ENCODE results near the gene AKNA. TPM values are rescaled to one million over a fixed set of nuclear protein-coding genes. Genes with fewer than 3 reads are reported as not detected.

AKNA gene
- total and polyA plus RNA-seq, 5 donors from 2014 or later, result 11.9 to 381 (median 14.6) TPM

DNA sequence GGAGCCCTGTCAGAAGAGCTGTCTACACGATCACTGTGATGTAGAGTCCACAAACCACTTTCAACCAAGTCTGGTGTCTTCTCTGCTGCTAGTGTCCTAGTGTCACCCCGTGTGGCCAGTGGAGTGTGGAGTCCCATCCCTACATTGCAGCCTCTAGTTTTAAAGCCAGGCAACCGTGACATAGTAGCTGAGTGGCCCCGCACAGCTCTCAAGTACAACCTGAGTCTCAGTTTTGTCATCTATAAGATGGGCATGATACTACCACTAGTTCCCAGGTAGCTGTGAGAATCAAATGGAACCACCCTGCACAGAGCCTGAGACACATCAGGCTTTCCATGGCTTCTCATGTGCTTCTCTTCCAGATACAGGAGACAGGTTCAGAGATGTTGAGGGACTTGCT is 43.2 kb upstream of the AKNA start:
- H3K9me3 ChIP-seq (ENCODE audit: control insufficient read depth in 2 of 2, low read length in 2 of 2), result no peaks in the 10 kb centered on the region
- no peaks in the 10 kb centered on the region for H3K27me3 ChIP-seq (ENCODE audit: control insufficient read depth, insufficient read depth, low read length)
- H3K27me3 Mint-ChIP-seq, result no peaks in the 10 kb centered on the region
- H3K36me3 Mint-ChIP-seq, result no peaks in the 10 kb centered on the region
- H3K36me3 ChIP-seq (ENCODE audit: control insufficient read depth, insufficient read depth, low read length), result no peaks in the 10 kb centered on the region
- H3K27ac Mint-ChIP-seq, result no peak overlapping the region
- H3K27ac ChIP-seq (ENCODE audit: insufficient read depth, low read length, poor library complexity, severe bottlenecking), result no peak overlapping the region
- ATAC-seq (ENCODE audit: low read depth in 2 of 2), result no peak
- no peaks in the 10 kb centered on the region for H3K9me3 Mint-ChIP-seq
- peaks cover 6% of the 10 kb centered on the region for H3K4me1 ChIP-seq (ENCODE audit: control insufficient read depth, insufficient read depth, low read length, poor library complexity, severe bottlenecking)
- H3K4me1 Mint-ChIP-seq, result peaks cover 0 to 6% (median 3%) of the 10 kb centered on the region in 4 donors
- DNase-seq, result no peak
- no peak overlapping the region for H3K4me3 ChIP-seq (ENCODE audit: low read depth, low read length)
- no peak overlapping the region for H3K4me3 Mint-ChIP-seq

DNA sequence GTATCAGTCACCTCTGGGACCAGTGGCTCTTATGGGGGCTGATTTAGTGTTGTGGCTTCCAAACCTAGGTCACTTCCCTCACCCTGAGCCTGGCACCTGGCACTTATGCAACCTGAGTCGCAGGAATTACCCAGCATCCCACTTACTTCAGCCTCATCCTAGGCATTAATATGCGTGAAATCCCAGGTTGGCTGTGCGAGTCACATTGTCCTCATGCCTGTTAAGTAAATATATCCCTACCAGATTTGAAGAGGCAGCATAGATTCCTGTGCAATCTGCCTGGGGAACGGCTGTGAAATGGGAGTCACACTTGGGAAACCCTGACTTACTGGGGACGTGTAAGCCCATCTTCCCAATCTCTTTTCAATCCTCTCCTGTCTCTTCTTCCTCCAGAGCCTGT is 42.7 kb upstream of the AKNA start:
- no peaks in the 10 kb centered on the region for H3K27me3 ChIP-seq (ENCODE audit: control insufficient read depth, insufficient read depth, low read length)
- no peak overlapping the region for H3K27ac ChIP-seq (ENCODE audit: insufficient read depth, low read length, poor library complexity, severe bottlenecking)
- peaks cover 6% of the 10 kb centered on the region for H3K4me1 ChIP-seq (ENCODE audit: control insufficient read depth, insufficient read depth, low read length, poor library complexity, severe bottlenecking)
- Mint-ChIP-seq H3K4me1 (peaks cover 0 to 6% (median 3%) of the 10 kb centered on the region in 4 donors), H3K27ac (no peak overlapping the region), H3K36me3 (no peaks in the 10 kb centered on the region), H3K4me3 (no peak overlapping the region), H3K9me3 (no peaks in the 10 kb centered on the region), H3K27me3 (no peaks in the 10 kb centered on the region)
- ATAC-seq (ENCODE audit: low read depth in 2 of 2), result no peak
- H3K36me3 ChIP-seq (ENCODE audit: control insufficient read depth, insufficient read depth, low read length), result no peaks in the 10 kb centered on the region
- DNase-seq, result no peak
- H3K9me3 ChIP-seq (ENCODE audit: control insufficient read depth in 2 of 2, low read length in 2 of 2), result no peaks in the 10 kb centered on the region
- H3K4me3 ChIP-seq (ENCODE audit: low read depth, low read length), result no peak overlapping the region

DNA sequence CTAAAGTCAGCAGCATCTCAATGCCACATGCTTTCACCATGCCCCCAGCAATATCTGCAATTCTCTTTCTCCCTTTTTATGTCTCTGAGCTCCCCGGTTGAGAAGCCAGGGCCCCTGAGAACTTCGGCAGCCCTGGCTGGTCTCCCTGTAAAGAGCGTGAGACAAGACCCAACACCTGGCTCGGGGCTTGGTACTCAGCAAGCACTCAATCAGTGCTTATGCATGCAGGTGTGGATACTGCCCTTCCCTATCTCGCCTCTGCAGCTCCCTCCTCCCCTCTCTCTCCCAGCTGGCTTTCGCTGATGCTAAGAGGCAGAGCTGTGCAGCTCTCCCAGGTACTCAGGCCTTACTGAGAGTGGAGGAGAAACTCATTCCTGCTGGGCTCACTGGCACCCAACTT is 41.7 kb upstream of the AKNA start:
- Histone ChIP-seq H3K27ac (ENCODE audit: insufficient read depth, low read length, poor library complexity, severe bottlenecking) (no peak overlapping the region), H3K4me1 (ENCODE audit: control insufficient read depth, insufficient read depth, low read length, poor library complexity, severe bottlenecking) (peaks cover 6% of the 10 kb centered on the region), H3K27me3 (ENCODE audit: control insufficient read depth, insufficient read depth, low read length) (no peaks in the 10 kb centered on the region), H3K4me3 (ENCODE audit: low read depth, low read length) (no peak overlapping the region), H3K9me3 (ENCODE audit: control insufficient read depth in 2 of 2, low read length in 2 of 2) (no peaks in the 10 kb centered on the region), H3K36me3 (ENCODE audit: control insufficient read depth, insufficient read depth, low read length) (no peaks in the 10 kb centered on the region)
- Mint-ChIP-seq H3K36me3 (peaks cover 5% of the 10 kb centered on the region), H3K27ac (no peak overlapping the region), H3K9me3 (no peaks in the 10 kb centered on the region), H3K4me3 (no peak overlapping the region), H3K27me3 (no peaks in the 10 kb centered on the region), H3K4me1 (peaks cover 0 to 6% (median 3%) of the 10 kb centered on the region in 4 donors)
- DNase-seq, result no peak
- ATAC-seq (ENCODE audit: low read depth in 2 of 2), result no peak

GRCh38 chr9:114428466-114428865 is 40.7 kb upstream of the AKNA start:
- H3K27me3 Mint-ChIP-seq, result no peaks in the 10 kb centered on the region
- no peak overlapping the region for H3K4me3 Mint-ChIP-seq
- H3K4me3 ChIP-seq (ENCODE audit: low read depth, low read length), result no peak overlapping the region
- H3K9me3 ChIP-seq (ENCODE audit: control insufficient read depth in 2 of 2, low read length in 2 of 2), result no peaks in the 10 kb centered on the region
- no peaks in the 10 kb centered on the region for H3K9me3 Mint-ChIP-seq
- H3K4me1 ChIP-seq (ENCODE audit: control insufficient read depth, insufficient read depth, low read length, poor library complexity, severe bottlenecking), result no peaks in the 10 kb centered on the region
- DNase-seq, result no peak
- H3K36me3 Mint-ChIP-seq, result peaks cover 6% of the 10 kb centered on the region
- H3K27ac ChIP-seq (ENCODE audit: insufficient read depth, low read length, poor library complexity, severe bottlenecking), result no peak overlapping the region
- no peaks in the 10 kb centered on the region for H3K36me3 ChIP-seq (ENCODE audit: control insufficient read depth, insufficient read depth, low read length)
- H3K27me3 ChIP-seq (ENCODE audit: control insufficient read depth, insufficient read depth, low read length), result no peaks in the 10 kb centered on the region
- no peak overlapping the region for H3K27ac Mint-ChIP-seq
- no peak for ATAC-seq (ENCODE audit: low read depth in 2 of 2)
- H3K4me1 Mint-ChIP-seq, result peaks cover 0 to 4% (median 0%) of the 10 kb centered on the region in 4 donors

DNA sequence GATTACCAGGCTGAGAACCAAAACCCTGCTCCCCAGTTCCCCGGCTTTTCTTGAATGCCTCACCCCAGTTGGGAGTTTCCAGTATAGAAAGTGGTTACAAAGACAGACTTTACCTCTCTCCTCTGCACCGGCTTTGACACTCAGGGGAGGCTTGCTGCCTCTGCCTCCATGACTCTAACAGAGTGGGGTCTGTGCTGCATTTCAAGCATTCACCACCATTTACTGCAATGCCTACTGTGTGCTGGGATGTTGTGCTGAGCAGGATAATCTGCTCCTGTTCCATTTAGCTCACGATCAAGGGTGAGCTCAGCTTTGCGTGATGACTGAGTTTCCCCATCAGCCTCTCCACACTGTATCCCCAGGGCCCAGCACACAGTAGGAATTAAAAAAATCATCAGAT is 39.9 kb upstream of the AKNA start:
- no peak for ATAC-seq (ENCODE audit: low read depth in 2 of 2)
- Mint-ChIP-seq H3K27ac (no peak overlapping the region), H3K9me3 (no peaks in the 10 kb centered on the region), H3K27me3 (no peaks in the 10 kb centered on the region), H3K4me1 (peaks cover 0 to 2% (median 0%) of the 10 kb centered on the region in 4 donors), H3K4me3 (no peak overlapping the region), H3K36me3 (peaks cover 6% of the 10 kb centered on the region)
- DNase-seq, result no peak
- Histone ChIP-seq H3K4me1 (ENCODE audit: control insufficient read depth, insufficient read depth, low read length, poor library complexity, severe bottlenecking) (no peaks in the 10 kb centered on the region), H3K4me3 (ENCODE audit: low read depth, low read length) (no peak overlapping the region), H3K27ac (ENCODE audit: insufficient read depth, low read length, poor library complexity, severe bottlenecking) (no peak overlapping the region), H3K36me3 (ENCODE audit: control insufficient read depth, insufficient read depth, low read length) (no peaks in the 10 kb centered on the region), H3K27me3 (ENCODE audit: control insufficient read depth, insufficient read depth, low read length) (no peaks in the 10 kb centered on the region), H3K9me3 (ENCODE audit: control insufficient read depth in 2 of 2, low read length in 2 of 2) (no peaks in the 10 kb centered on the region)

- H3K27me3 ChIP-seq (ENCODE audit: control insufficient read depth, insufficient read depth, low read length), result no peaks in the 10 kb centered on the region
- Mint-ChIP-seq H3K36me3 (peaks cover 6% of the 10 kb centered on the region), H3K9me3 (no peaks in the 10 kb centered on the region), H3K27ac (peak overlapping the region in 2 of 3 donors; percentile 13 to 65), H3K4me1 (no peaks in the 10 kb centered on the region), H3K27me3 (no peaks in the 10 kb centered on the region), H3K4me3 (no peak overlapping the region)
- no peak overlapping the region for H3K27ac ChIP-seq (ENCODE audit: insufficient read depth, low read length, poor library complexity, severe bottlenecking)
- no peak for DNase-seq
- no peaks in the 10 kb centered on the region for H3K36me3 ChIP-seq (ENCODE audit: control insufficient read depth, insufficient read depth, low read length)
- H3K4me1 ChIP-seq (ENCODE audit: control insufficient read depth, insufficient read depth, low read length, poor library complexity, severe bottlenecking), result no peaks in the 10 kb centered on the region
- no peak for ATAC-seq (ENCODE audit: low read depth in 2 of 2)
- H3K4me3 ChIP-seq (ENCODE audit: low read depth, low read length), result no peak overlapping the region
- H3K9me3 ChIP-seq (ENCODE audit: control insufficient read depth in 2 of 2, low read length in 2 of 2), result no peaks in the 10 kb centered on the region
These were observed 38.5 kb upstream of the AKNA start for GRCh38 chr9:114426046-114426948.

- Histone ChIP-seq H3K4me1 (ENCODE audit: control insufficient read depth, insufficient read depth, low read length, poor library complexity, severe bottlenecking) (no peaks in the 10 kb centered on the region), H3K36me3 (ENCODE audit: control insufficient read depth, insufficient read depth, low read length) (no peaks in the 10 kb centered on the region), H3K27me3 (ENCODE audit: control insufficient read depth, insufficient read depth, low read length) (no peaks in the 10 kb centered on the region), H3K9me3 (ENCODE audit: control insufficient read depth in 2 of 2, low read length in 2 of 2) (no peaks in the 10 kb centered on the region), H3K4me3 (ENCODE audit: low read depth, low read length) (no peak overlapping the region), H3K27ac (ENCODE audit: insufficient read depth, low read length, poor library complexity, severe bottlenecking) (no peak overlapping the region)
- Mint-ChIP-seq H3K4me1 (no peaks in the 10 kb centered on the region), H3K4me3 (no peak overlapping the region), H3K36me3 (peaks cover 6% of the 10 kb centered on the region), H3K27me3 (no peaks in the 10 kb centered on the region), H3K9me3 (no peaks in the 10 kb centered on the region), H3K27ac (no peak overlapping the region)
- DNase-seq (no peak), ATAC-seq (ENCODE audit: low read depth in 2 of 2) (no peak)
These were observed 37.3 kb upstream of the AKNA start for GRCh38 chr9:114425126-114425525.

DNA sequence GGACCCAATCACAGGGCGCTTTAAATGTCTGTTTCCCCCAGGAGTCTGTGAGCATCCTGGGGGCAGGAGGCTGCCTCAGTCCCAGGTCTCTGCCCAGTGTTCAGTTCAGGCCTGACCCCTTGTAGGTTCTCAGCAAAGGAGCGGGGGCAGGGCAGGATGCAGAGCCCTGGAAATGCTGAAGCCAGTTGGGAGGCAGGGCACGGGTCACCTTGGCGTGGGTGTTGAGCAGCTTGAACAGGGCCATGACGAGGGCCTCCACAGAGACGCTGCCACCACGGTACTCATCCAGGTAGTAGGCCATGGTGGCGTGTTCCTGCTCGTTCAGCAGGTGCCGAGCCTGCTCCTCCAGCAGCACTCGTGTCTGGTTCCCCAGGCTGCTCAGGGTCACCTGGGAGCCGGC is 36.3 kb upstream of the AKNA start:
- H3K27ac ChIP-seq (ENCODE audit: insufficient read depth, low read length, poor library complexity, severe bottlenecking), result no peak overlapping the region
- H3K27ac Mint-ChIP-seq, result no peak overlapping the region
- peaks cover 6% of the 10 kb centered on the region for H3K36me3 Mint-ChIP-seq
- no peaks in the 10 kb centered on the region for H3K27me3 ChIP-seq (ENCODE audit: control insufficient read depth, insufficient read depth, low read length)
- DNase-seq, result no peak
- H3K4me3 ChIP-seq (ENCODE audit: low read depth, low read length), result no peak overlapping the region
- no peaks in the 10 kb centered on the region for H3K9me3 Mint-ChIP-seq
- no peak overlapping the region for H3K4me3 Mint-ChIP-seq
- no peaks in the 10 kb centered on the region for H3K36me3 ChIP-seq (ENCODE audit: control insufficient read depth, insufficient read depth, low read length)
- H3K27me3 Mint-ChIP-seq, result no peaks in the 10 kb centered on the region
- H3K4me1 ChIP-seq (ENCODE audit: control insufficient read depth, insufficient read depth, low read length, poor library complexity, severe bottlenecking), result no peaks in the 10 kb centered on the region
- no peaks in the 10 kb centered on the region for H3K4me1 Mint-ChIP-seq
- ATAC-seq (ENCODE audit: low read depth in 2 of 2), result no peak
- H3K9me3 ChIP-seq (ENCODE audit: control insufficient read depth in 2 of 2, low read length in 2 of 2), result no peaks in the 10 kb centered on the region

Measured in CD4-positive, CD25-positive, alpha-beta regulatory T cell (primary cell).